Measurements from ENCODE around the gene CCDC50.

CCDC50 gene

GRCh38 chr3:191369616-191370010 is 40.4 kb downstream of the CCDC50 start:
- no peak for ATAC-seq
- no peak for TF ChIP-seq ZNF70 (CRISPR knock-in tag; IDR thresholded peaks at IDR 0.05)
- no peak for TF ChIP-seq ZC3H10 (CRISPR knock-in tag; IDR thresholded peaks at IDR 0.05)
- TF ChIP-seq SNAI2 (CRISPR knock-in tag; IDR thresholded peaks at IDR 0.05): 0 out of 2 replicates have a peak, but pooled peaks have one; percentile 46
- TF ChIP-seq ISL1 (CRISPR knock-in tag; IDR thresholded peaks at IDR 0.05): peak; percentile 64

GRCh38 chr3:191372122-191372521 is 42.9 kb downstream of the CCDC50 start:
- no peak for ATAC-seq

More at GRCh38 chr3:191372122-191372521, 42.9 kb downstream of the CCDC50 start:
- TF ChIP-seq CSDC2 (CRISPR knock-in tag; IDR thresholded peaks at IDR 0.05) (no peak), OSR1 (CRISPR knock-in tag; IDR thresholded peaks at IDR 0.05) (no peak), CSRNP3 (CRISPR knock-in tag; IDR thresholded peaks at IDR 0.05) (no peak), POU6F1 (CRISPR knock-in tag; IDR thresholded peaks at IDR 0.05; ENCODE audit: borderline replicate concordance, low read depth) (no peak), TOX (CRISPR knock-in tag; IDR thresholded peaks at IDR 0.05; ENCODE audit: borderline replicate concordance) (no peak), ESRRG (CRISPR knock-in tag; IDR thresholded peaks at IDR 0.05) (no peak), TSHZ2 (CRISPR knock-in tag; IDR thresholded peaks at IDR 0.05) (no peak), RARB (CRISPR knock-in tag; IDR thresholded peaks at IDR 0.05) (no peak), GLIS3 (CRISPR knock-in tag; IDR thresholded peaks at IDR 0.05) (no peak), ZFP3 (CRISPR knock-in tag; IDR thresholded peaks at IDR 0.05) (no peak), ZNF70 (CRISPR knock-in tag; IDR thresholded peaks at IDR 0.05) (no peak), PPARA (CRISPR knock-in tag; IDR thresholded peaks at IDR 0.05; ENCODE audit: borderline replicate concordance) (no peak), PATZ1 (CRISPR knock-in tag; IDR thresholded peaks at IDR 0.05; ENCODE audit: borderline replicate concordance) (no peak), ZC3H10 (CRISPR knock-in tag; IDR thresholded peaks at IDR 0.05) (no peak), ZNF8 (CRISPR knock-in tag; IDR thresholded peaks at IDR 0.05) (no peak), ZNF565 (CRISPR knock-in tag; conservative IDR thresholded peaks at IDR 0.05; ENCODE audit: low read depth) (no peak), CREB5 (CRISPR knock-in tag; IDR thresholded peaks at IDR 0.05; ENCODE audit: low read depth) (no peak)

Data from SK-N-SH treated with all-trans-retinoic acid at 6 μM for 48 hours (cell line).